IMR-90 (cell line): Measurements from ENCODE around the gene MED23. TPM values are rescaled to one million over a fixed set of nuclear protein-coding genes. Genes with fewer than 3 reads are reported as not detected.
"Not testable (repeated sequence)": the region's sequence is repeated elsewhere in the genome, so short reads cannot be mapped to it uniquely, and the experiment has no call there.

Experiments used
- ATAC-seq: fragments of 200-7000 bp; cut with Tn5 transposase; 2 replicates; pipeline ENCODE4 v1.9.1; 2020; ENCODE audit warnings: low read depth, mild to moderate bottlenecking, moderate library complexity
- BruUV-seq: library from RNA; stranded (reverse); fragments of 400-500 nt; replicated peaks from 2 replicates; lab custom pipeline; 2021; lab: Mats Ljungman, UMichigan
- CTCF ChIA-PET: fragments of 300-600 bp; formaldehyde crosslinking; extraction: SDS; loops from one replicate; lab custom pipeline; 2021; ENCODE audit warnings: antibody characterized with exemption; lab: Yijun Ruan, JAX
- POLR2A ChIA-PET: fragments of 300-600 bp; sonication (Branson Sonifier 250); formaldehyde crosslinking; loops from one replicate; lab custom pipeline; 2022; ENCODE audit warnings: antibody characterized with exemption; ENCODE audit not compliant: unreplicated experiment; lab: Charles Lee
- DNase-seq: peaks from one replicate; pipeline ENCODE4 v3.0.0; 2013
- H2AFZ ChIP-seq: replicated peaks from 2 replicates; pipeline ENCODE3; 2013; ENCODE audit warnings: low read length, mild to moderate bottlenecking; ENCODE audit not compliant: poor library complexity
- H2AK5ac ChIP-seq: 2 replicates; pipeline ENCODE4 v1.6.1; 2013; ENCODE audit warnings: low read depth, low read length, inconsistent platforms
- H2AK9ac ChIP-seq: replicated peaks from 2 replicates; pipeline ENCODE3; 2013; ENCODE audit warnings: mild to moderate bottlenecking, low read depth, low read length, moderate library complexity; ENCODE audit not compliant: poor library complexity
- H2BK120ac ChIP-seq: 2 replicates; pipeline ENCODE4 v1.6.1; 2013; ENCODE audit warnings: low read depth, low read length, inconsistent platforms
- H2BK15ac ChIP-seq: 3 replicates; pipeline ENCODE4 v1.6.1; 2013; ENCODE audit warnings: low read depth, low read length, inconsistent platforms
- H2BK20ac ChIP-seq: 2 replicates; pipeline ENCODE4 v1.6.1; 2013; ENCODE audit warnings: low read depth, mild to moderate bottlenecking, inconsistent platforms, low read length, moderate library complexity
- H2BK5ac ChIP-seq: 2 replicates; pipeline ENCODE4 v1.6.1; 2013; ENCODE audit warnings: mild to moderate bottlenecking, low read depth, low read length, inconsistent platforms; ENCODE audit not compliant: poor library complexity, severe bottlenecking
- H3K14ac ChIP-seq: replicated peaks from 2 replicates; pipeline ENCODE4 v1.6.1; 2013; ENCODE audit warnings: low read depth, low read length, inconsistent platforms
- H3K18ac ChIP-seq: 2 replicates; pipeline ENCODE4 v1.6.1; 2013; ENCODE audit warnings: low read depth, low read length, control low read depth
- H3K23ac ChIP-seq: 2 replicates; pipeline ENCODE4 v1.6.1; 2013; ENCODE audit warnings: low read depth, low read length, inconsistent platforms
- H3K27ac ChIP-seq: 2 replicates; pipeline ENCODE4 v1.5.1; 2013; ENCODE audit warnings: mild to moderate bottlenecking, control low read depth, low read length; ENCODE audit not compliant: insufficient read depth
- H3K27me3 ChIP-seq: 2 replicates; pipeline ENCODE4 v1.6.1; 2013; ENCODE audit warnings: low read length; ENCODE audit not compliant: control insufficient read depth, insufficient read depth
- H3K36me3 ChIP-seq: 2 replicates; pipeline ENCODE4 v1.6.1; 2013; ENCODE audit warnings: low read length, mixed read lengths; ENCODE audit not compliant: control insufficient read depth, insufficient read depth
- H3K4ac ChIP-seq: 2 replicates; pipeline ENCODE4 v1.6.1; 2013; ENCODE audit warnings: low read depth, low read length, inconsistent platforms
- H3K4me1 ChIP-seq: 2 replicates; pipeline ENCODE4 v1.6.1; 2013; ENCODE audit warnings: low read length, mixed read lengths; ENCODE audit not compliant: control insufficient read depth, insufficient read depth
- H3K4me2 ChIP-seq: 2 replicates; pipeline ENCODE4 v1.6.1; 2013; ENCODE audit warnings: low read depth, mild to moderate bottlenecking, control low read depth, low read length, moderate library complexity
- H3K4me3 ChIP-seq: 2 replicates; pipeline ENCODE4 v1.5.1; 2013; ENCODE audit warnings: low read depth, mild to moderate bottlenecking, control low read depth, low read length, moderate library complexity; ENCODE audit not compliant: insufficient read depth
- H3K56ac ChIP-seq: 2 replicates; pipeline ENCODE4 v1.6.1; 2013; ENCODE audit warnings: low read length, inconsistent platforms; ENCODE audit not compliant: insufficient read depth; ENCODE audit errors: extremely low read depth
- H3K79me1 ChIP-seq, 2 experiments: 2 replicates each; pipeline ENCODE4 v1.6.1; 2013; ENCODE audit warnings: low read length in 2 of 2, inconsistent platforms in 1 of 2, low read depth in 1 of 2
- H3K9ac ChIP-seq: 2 replicates; pipeline ENCODE4 v1.6.1; 2013; ENCODE audit warnings: low read depth, low read length, control low read depth
- H3K9me1 ChIP-seq: 2 replicates; pipeline ENCODE4 v1.6.1; 2013; ENCODE audit warnings: low read length, inconsistent platforms; ENCODE audit not compliant: insufficient read depth
- H3K9me3 ChIP-seq: 2 replicates; pipeline ENCODE4 v1.6.1; 2013; ENCODE audit warnings: low read length; ENCODE audit not compliant: control insufficient read depth, insufficient read depth
- H4K20me1 ChIP-seq: 2 replicates; pipeline ENCODE4 v1.6.1; 2013; ENCODE audit warnings: low read length, inconsistent platforms; ENCODE audit not compliant: insufficient read depth
- H4K5ac ChIP-seq: 2 replicates; pipeline ENCODE4 v1.6.1; 2013; ENCODE audit warnings: mild to moderate bottlenecking, low read depth, low read length, control low read depth
- H4K8ac ChIP-seq, 2 experiments: 2 replicates each; pipeline ENCODE4 v1.6.1; 2013; ENCODE audit warnings: low read depth in 2 of 2, low read length in 2 of 2, control low read depth in 1 of 2, inconsistent platforms in 1 of 2
- H4K91ac ChIP-seq: 2 replicates; pipeline ENCODE4 v1.6.1; 2013; ENCODE audit warnings: low read depth, low read length, inconsistent platforms; ENCODE audit not compliant: insufficient read depth
- whole genome bisulfite sequencing, 2 experiments: methylation state at CpG; one replicate each; pipeline versions ENCODE4 v1.1.5 to v1.1.7; 2013; ENCODE audit warnings: missing lambda C conversion rate in 2 of 2; ENCODE audit not compliant: insufficient read length in 1 of 2; ENCODE audit errors: extremely low coverage in 2 of 2; 5-methylcytosine and 5-hydroxymethylcytosine counted together
- dilution Hi-C: fragments of 300-500 bp; cut with HindIII; formaldehyde crosslinking; loops from one replicate; pipeline ENCODE4 v1.14.3; 2018; ENCODE audit warnings: low sequenced_read_pairs; ENCODE audit not compliant: unreplicated experiment
- in situ Hi-C: fragments of 300-500 bp; cut with MboI; formaldehyde crosslinking; loops from 3 replicates; pipeline ENCODE4 v1.14.3; 2019; ENCODE audit warnings: low sequenced_read_pairs, inconsistent platforms, mixed read lengths
- intact Hi-C: fragments of 100-400 bp; cut with micrococcal nuclease; formaldehyde crosslinking; loops from 2 replicates; pipeline ENCODE4 v1.10.0; 2022
- polyA plus RNA-seq, 3 experiments: library from polyadenylated mRNA; depleted of rRNA; stranded (reverse); fragments of >200 nt; gene quantifications; 2 replicates each; pipeline ENCODE4 v1.2.3, GENCODE V29; 2012; ENCODE audit warnings: low replicate concordance in 1 of 3
- total RNA-seq: library from RNA; depleted of rRNA; stranded (reverse); fragments of >200 nt; gene quantifications from 2 replicates; pipeline ENCODE4 v1.2.3, GENCODE V29; 2012

Gene MED23
- total and polyA plus RNA-seq, 2 of the 4 experiments (the other 2 are of a cell fraction) = 16.0 to 40.7 TPM

- in situ Hi-C loops = loop anchor here (10.0 kb wide), 1 partner anchor 654 kb away; no protein-coding TSS in a partner anchor
Measured at GRCh38 chr6:131538615-131539014, 89.4 kb downstream of the MED23 start.

More at GRCh38 chr6:131538615-131539014, 89.4 kb downstream of the MED23 start:
- H3K27ac ChIP-seq, BruUV-seq, H3K4me3 ChIP-seq, H3K27me3 ChIP-seq, H2AK5ac ChIP-seq, H2BK15ac ChIP-seq, H3K4ac ChIP-seq, H4K5ac ChIP-seq, H3K14ac ChIP-seq, H4K20me1 ChIP-seq, POLR2A ChIA-PET, intact Hi-C loops, H3K9ac ChIP-seq, H3K18ac ChIP-seq, H3K4me1 ChIP-seq, dilution Hi-C loops, H2BK20ac ChIP-seq, H3K56ac ChIP-seq, H2BK5ac ChIP-seq, H2AFZ ChIP-seq, H2AK9ac ChIP-seq, H3K36me3 ChIP-seq, H2BK120ac ChIP-seq, ATAC-seq, H4K8ac ChIP-seq, H3K9me3 ChIP-seq, H3K9me1 ChIP-seq, DNase-seq, H3K23ac ChIP-seq, H4K91ac ChIP-seq, H3K4me2 ChIP-seq, H3K79me1 ChIP-seq: not testable (repeated sequence)
- no CpG with 5 or more reads among the region's 4 CpGs for WGBS, 2 experiments
- CTCF ChIA-PET = interaction anchor here (0.7 kb wide), 1 partner anchor 66 kb away, joined by 3 read pairs; no protein-coding TSS in a partner anchor
